ENCODE data around the gene NCK1.
"Not testable (repeated sequence)": the region's sequence is repeated elsewhere in the genome, so short reads cannot be mapped to it uniquely, and the experiment has no call there.

Gene NCK1

DNA sequence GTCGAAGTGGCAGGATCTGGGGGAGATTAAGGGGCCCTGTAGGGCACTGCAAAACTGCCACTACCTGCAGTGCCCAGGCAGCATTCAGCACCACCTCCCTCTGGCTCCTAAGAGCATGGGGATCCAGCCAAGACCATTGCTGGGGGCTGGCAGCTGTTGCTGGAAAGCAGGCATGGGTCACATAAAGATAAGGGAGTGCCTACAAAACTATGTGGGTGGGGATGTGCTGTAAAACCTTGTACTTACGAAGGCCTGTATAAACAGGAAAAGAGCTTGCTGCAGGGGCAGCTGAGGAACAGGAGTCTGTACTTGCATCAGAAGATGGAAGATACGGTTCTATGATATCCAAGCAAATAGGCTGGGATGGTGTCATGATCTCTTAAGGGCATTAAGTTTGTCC, 122.8 kb downstream of the NCK1 start:
- no peaks in the 10 kb centered on the region for H3K79me2 ChIP-seq (ENCODE audit: insufficient read depth, low read length)
- no peak overlapping the region for H3K4me2 ChIP-seq (ENCODE audit: low read length)
- H4K20me1 ChIP-seq (ENCODE audit: insufficient read depth, low read length) = no peaks in the 10 kb centered on the region
- no peaks in the 10 kb centered on the region for H3K4me1 ChIP-seq (ENCODE audit: insufficient read depth, low read length, severe bottlenecking)
- H3K27me3 ChIP-seq (ENCODE audit: insufficient read depth, low read length) = no peaks in the 10 kb centered on the region
- no peak for TF ChIP-seq EZH2 (IDR thresholded peaks at IDR 0.05; ENCODE audit: borderline replicate concordance, low read length)
- TF ChIP-seq, protein P1, sequence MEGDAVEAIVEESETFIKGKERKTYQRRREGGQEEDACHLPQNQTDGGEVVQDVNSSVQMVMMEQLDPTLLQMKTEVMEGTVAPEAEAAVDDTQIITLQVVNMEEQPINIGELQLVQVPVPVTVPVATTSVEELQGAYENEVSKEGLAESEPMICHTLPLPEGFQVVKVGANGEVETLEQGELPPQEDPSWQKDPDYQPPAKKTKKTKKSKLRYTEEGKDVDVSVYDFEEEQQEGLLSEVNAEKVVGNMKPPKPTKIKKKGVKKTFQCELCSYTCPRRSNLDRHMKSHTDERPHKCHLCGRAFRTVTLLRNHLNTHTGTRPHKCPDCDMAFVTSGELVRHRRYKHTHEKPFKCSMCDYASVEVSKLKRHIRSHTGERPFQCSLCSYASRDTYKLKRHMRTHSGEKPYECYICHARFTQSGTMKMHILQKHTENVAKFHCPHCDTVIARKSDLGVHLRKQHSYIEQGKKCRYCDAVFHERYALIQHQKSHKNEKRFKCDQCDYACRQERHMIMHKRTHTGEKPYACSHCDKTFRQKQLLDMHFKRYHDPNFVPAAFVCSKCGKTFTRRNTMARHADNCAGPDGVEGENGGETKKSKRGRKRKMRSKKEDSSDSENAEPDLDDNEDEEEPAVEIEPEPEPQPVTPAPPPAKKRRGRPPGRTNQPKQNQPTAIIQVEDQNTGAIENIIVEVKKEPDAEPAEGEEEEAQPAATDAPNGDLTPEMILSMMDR (IDR thresholded peaks at IDR 0.05; ENCODE audit: low read length) = no peak
- H3F3A ChIP-seq (ENCODE audit: insufficient read depth, low read length) = no peaks in the 10 kb centered on the region
- no peaks in the 10 kb centered on the region for H3K9me2 ChIP-seq (ENCODE audit: low read depth, low read length)
- no peaks in the 10 kb centered on the region for H3K9me3 ChIP-seq (ENCODE audit: low read length)
- no peaks in the 10 kb centered on the region for H3K36me3 ChIP-seq (ENCODE audit: insufficient read depth, low read length)
- no peak overlapping the region for H3K27ac ChIP-seq (ENCODE audit: low read depth, low read length, poor library complexity, severe bottlenecking)
- H3K4me3 ChIP-seq (ENCODE audit: low read depth, low read length, poor library complexity, severe bottlenecking) = no peak overlapping the region
- no peak overlapping the region for H2AFZ ChIP-seq (ENCODE audit: low read length)
- no peak overlapping the region for H3K9ac ChIP-seq (ENCODE audit: low read length)

DNA sequence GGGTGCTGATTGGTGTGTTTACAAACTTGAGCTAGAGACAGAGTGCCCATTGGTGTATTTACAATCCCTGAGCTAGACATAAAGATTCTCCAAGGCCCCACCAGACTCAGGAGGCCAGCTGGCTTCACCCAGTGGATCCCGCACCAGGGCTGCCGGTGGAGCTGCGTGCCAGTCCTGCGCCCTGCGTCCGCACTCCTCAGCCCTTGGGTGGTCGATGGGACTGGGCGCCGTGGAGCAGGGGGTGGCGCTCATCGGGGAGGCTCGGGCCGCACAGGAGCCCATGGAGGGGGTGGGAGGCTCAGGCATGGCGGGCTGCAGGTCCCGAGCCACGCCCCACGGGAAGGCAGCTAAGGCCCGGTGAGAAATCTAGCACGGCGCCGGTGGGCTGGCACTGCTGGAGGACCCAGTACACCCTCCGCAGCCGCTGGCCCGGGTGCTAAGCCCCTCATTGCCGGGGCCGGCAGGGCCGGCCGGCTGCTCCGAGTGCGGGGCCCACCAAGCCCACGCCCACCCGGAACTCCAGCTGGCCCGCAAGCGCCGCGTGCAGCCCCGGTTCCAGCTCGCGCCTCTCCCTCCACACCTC, 125.5 kb downstream of the NCK1 start:
- H3K79me2 ChIP-seq (ENCODE audit: insufficient read depth, low read length); H3K27ac ChIP-seq (ENCODE audit: low read depth, low read length, poor library complexity, severe bottlenecking); H3K9me2 ChIP-seq (ENCODE audit: low read depth, low read length); H3K9me3 ChIP-seq (ENCODE audit: low read length); H3K27me3 ChIP-seq (ENCODE audit: insufficient read depth, low read length); H3K4me2 ChIP-seq (ENCODE audit: low read length); H3K4me3 ChIP-seq (ENCODE audit: low read depth, low read length, poor library complexity, severe bottlenecking); H3K36me3 ChIP-seq (ENCODE audit: insufficient read depth, low read length); H4K20me1 ChIP-seq (ENCODE audit: insufficient read depth, low read length); H2AFZ ChIP-seq (ENCODE audit: low read length); H3K9ac ChIP-seq (ENCODE audit: low read length); H3F3A ChIP-seq (ENCODE audit: insufficient read depth, low read length); H3K4me1 ChIP-seq (ENCODE audit: insufficient read depth, low read length, severe bottlenecking): not testable (repeated sequence)

- no peaks in the 10 kb centered on the region for H4K20me1 ChIP-seq (ENCODE audit: insufficient read depth, low read length)
- H2AFZ ChIP-seq (ENCODE audit: low read length) = no peak overlapping the region
- H3K27ac ChIP-seq (ENCODE audit: low read depth, low read length, poor library complexity, severe bottlenecking) = no peak overlapping the region
- no peak overlapping the region for H3K4me3 ChIP-seq (ENCODE audit: low read depth, low read length, poor library complexity, severe bottlenecking)
- H3K79me2 ChIP-seq (ENCODE audit: insufficient read depth, low read length) = no peaks in the 10 kb centered on the region
- H3K9me2 ChIP-seq (ENCODE audit: low read depth, low read length) = no peaks in the 10 kb centered on the region
- no peak overlapping the region for H3K9ac ChIP-seq (ENCODE audit: low read length)
- no peak overlapping the region for H3K4me2 ChIP-seq (ENCODE audit: low read length)
- no peaks in the 10 kb centered on the region for H3K9me3 ChIP-seq (ENCODE audit: low read length)
- H3K36me3 ChIP-seq (ENCODE audit: insufficient read depth, low read length) = no peaks in the 10 kb centered on the region
- H3F3A ChIP-seq (ENCODE audit: insufficient read depth, low read length) = no peaks in the 10 kb centered on the region
- H3K4me1 ChIP-seq (ENCODE audit: insufficient read depth, low read length, severe bottlenecking) = no peaks in the 10 kb centered on the region
- no peaks in the 10 kb centered on the region for H3K27me3 ChIP-seq (ENCODE audit: insufficient read depth, low read length)
- TF ChIP-seq EZH2 (IDR thresholded peaks at IDR 0.05; ENCODE audit: borderline replicate concordance, low read length) = no peak
- TF ChIP-seq, protein P1 (IDR thresholded peaks at IDR 0.05; ENCODE audit: low read length) = no peak
Measured at GRCh38 chr3:136988651-136989050, 126.6 kb downstream of the NCK1 start.

- Histone ChIP-seq H3K4me1 (ENCODE audit: insufficient read depth, low read length, severe bottlenecking) (no peaks in the 10 kb centered on the region), H3K9ac (ENCODE audit: low read length) (no peak overlapping the region), H3K27ac (ENCODE audit: low read depth, low read length, poor library complexity, severe bottlenecking) (no peak overlapping the region), H3K27me3 (ENCODE audit: insufficient read depth, low read length) (no peaks in the 10 kb centered on the region), H3K9me2 (ENCODE audit: low read depth, low read length) (no peaks in the 10 kb centered on the region), H2AFZ (ENCODE audit: low read length) (no peak overlapping the region), H3K36me3 (ENCODE audit: insufficient read depth, low read length) (no peaks in the 10 kb centered on the region), H3K4me2 (ENCODE audit: low read length) (no peak overlapping the region), H3K4me3 (ENCODE audit: low read depth, low read length, poor library complexity, severe bottlenecking) (no peak overlapping the region), H3K9me3 (ENCODE audit: low read length) (no peaks in the 10 kb centered on the region), H4K20me1 (ENCODE audit: insufficient read depth, low read length) (no peaks in the 10 kb centered on the region), H3K79me2 (ENCODE audit: insufficient read depth, low read length) (no peaks in the 10 kb centered on the region), H3F3A (ENCODE audit: insufficient read depth, low read length) (no peaks in the 10 kb centered on the region)
- TF ChIP-seq, protein P1 (IDR thresholded peaks at IDR 0.05; ENCODE audit: low read length) = no peak
- no peak for TF ChIP-seq EZH2 (IDR thresholded peaks at IDR 0.05; ENCODE audit: borderline replicate concordance, low read length)
Measured at GRCh38 chr3:136989781-136990524, 127.9 kb downstream of the NCK1 start.
